ENCODE results near the gene IQSEC1. TPM values are rescaled to one million over a fixed set of nuclear protein-coding genes. Genes with fewer than 3 reads are reported as not detected.
A peak's percentile ranks its signal among the peaks of the same experiment; 100 is the strongest.

IQSEC1 gene
- total and polyA plus RNA-seq, 9 of the 15 experiments (the other 6 are each of a cell fraction or from before 2014, with no cell fraction given) = 0.56 to 39.0 (median 6.8) TPM

GRCh38 chr3:13027154-13027553 is 46.1 kb downstream of the IQSEC1 start (continued):
- peak; percentile 35 for TF ChIP-seq NEUROD1 (IDR thresholded peaks at IDR 0.05; ENCODE audit: borderline replicate concordance, low read depth, low read length, partially characterized antibody)
- TF ChIP-seq RAD21 (CRISPR knock-in tag; conservative IDR thresholded peaks at IDR 0.05 in 1 of 2, IDR thresholded peaks at IDR 0.05 in 1 of 2) = peak; percentile 62 to 73
- 0 out of 2 replicates have a peak, but pooled peaks have one; percentile 5 for TF ChIP-seq NFIC (IDR thresholded peaks at IDR 0.05)
- TF ChIP-seq CBX3 (IDR thresholded peaks at IDR 0.05; ENCODE audit: borderline replicate concordance in 1 of 2, low read length in 2 of 2) = peak in 1 of 2 experiments; percentile 55; a peak in 1 of 3 replicates
- 0 out of 2 replicates have a peak, but pooled peaks have one; percentile 47 for TF ChIP-seq KLF16 (IDR thresholded peaks at IDR 0.05)
- no peak for TF ChIP-seq U2AF1 (optimal IDR thresholded peaks at IDR 0.05; ENCODE audit: low read depth, low read length)
- TF ChIP-seq ATF7 (IDR thresholded peaks at IDR 0.05) = 0 out of 2 replicates have a peak, but pooled peaks have one; percentile 13
- 0 out of 2 replicates have a peak, but pooled peaks have one; percentile 23 for TF ChIP-seq ZBTB1 (CRISPR knock-in tag; IDR thresholded peaks at IDR 0.05; ENCODE audit: borderline replicate concordance, low read depth)
- TF ChIP-seq GABPB1 (CRISPR knock-in tag; IDR thresholded peaks at IDR 0.05) = 0 out of 2 replicates have a peak, but pooled peaks have one; percentile 21
- TF ChIP-seq CBFB (CRISPR knock-in tag; IDR thresholded peaks at IDR 0.05) = no peak
- no peak for TF ChIP-seq ZNF398 (CRISPR knock-in tag; IDR thresholded peaks at IDR 0.05)
- 0 out of 4 replicates have a peak, but pooled peaks of 1 of the 2 experiments have one; percentile 39 for TF ChIP-seq MAZ (CRISPR knock-in tag; conservative IDR thresholded peaks at IDR 0.05 in 1 of 2, IDR thresholded peaks at IDR 0.05 in 1 of 2)
- TF ChIP-seq PHB (CRISPR knock-in tag; IDR thresholded peaks at IDR 0.05) = no peak
- TF ChIP-seq RB1 (IDR thresholded peaks at IDR 0.05; ENCODE audit: low read depth) = peak; percentile 27; the same call in 1 of the 2 replicates
- peak; percentile 83 for TF ChIP-seq SPI1 (IDR thresholded peaks at IDR 0.05; ENCODE audit: borderline replicate concordance, low read depth, low read length)
- TF ChIP-seq EP300 (IDR thresholded peaks at IDR 0.05; ENCODE audit: low read length) = no peak
- peak; percentile 91 to 97 (median 93) for TF ChIP-seq CTCF (IDR thresholded peaks at IDR 0.05 in 2 of 3, conservative IDR thresholded peaks at IDR 0.05 in 1 of 3; ENCODE audit: insufficient read depth in 2 of 3, low read depth in 1 of 3, low read length in 3 of 3)
